ENCODE measurements around the gene SMPD3.

SMPD3 gene

DNA sequence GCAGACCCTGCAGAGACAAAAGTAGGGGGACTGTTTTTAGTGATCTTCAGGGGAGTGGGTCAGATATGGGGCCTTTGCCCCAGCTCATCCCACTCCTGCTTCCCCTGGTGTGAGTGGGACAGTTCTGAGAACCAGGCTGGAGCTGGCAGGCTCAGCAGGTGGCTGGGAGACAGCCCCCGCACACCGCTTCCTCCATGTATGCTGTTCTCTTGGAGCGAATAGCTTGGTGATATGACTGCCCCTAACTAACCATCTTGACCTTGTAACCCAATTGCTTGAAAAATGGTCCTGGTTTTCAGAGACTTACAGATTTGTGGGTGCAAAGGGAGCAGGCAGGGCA, 76.0 kb downstream of the SMPD3 start:
- DNase-seq (ENCODE audit: low read depth in 1 of 2, low spot score in 1 of 2) = no peak
- H3K27me3 ChIP-seq (ENCODE audit: insufficient read depth, poor library complexity, severe bottlenecking) = no peaks in the 10 kb centered on the region
- no peak overlapping the region for H3K4me3 ChIP-seq (replicated peaks; ENCODE audit: insufficient read depth, low read length)
- no peak overlapping the region for H3K27ac ChIP-seq (replicated peaks)
- TF ChIP-seq SPI1 (IDR thresholded peaks at IDR 0.05; ENCODE audit: borderline replicate concordance, low read depth) (no peak), REST (IDR thresholded peaks at IDR 0.05; ENCODE audit: insufficient replicate concordance, low read depth) (no peak), POLR2AphosphoS5 (IDR thresholded peaks at IDR 0.05; ENCODE audit: low read depth) (no peak), GABPA (IDR thresholded peaks at IDR 0.05; ENCODE audit: low read depth) (no peak)
- TF ChIP-seq, protein P1, sequence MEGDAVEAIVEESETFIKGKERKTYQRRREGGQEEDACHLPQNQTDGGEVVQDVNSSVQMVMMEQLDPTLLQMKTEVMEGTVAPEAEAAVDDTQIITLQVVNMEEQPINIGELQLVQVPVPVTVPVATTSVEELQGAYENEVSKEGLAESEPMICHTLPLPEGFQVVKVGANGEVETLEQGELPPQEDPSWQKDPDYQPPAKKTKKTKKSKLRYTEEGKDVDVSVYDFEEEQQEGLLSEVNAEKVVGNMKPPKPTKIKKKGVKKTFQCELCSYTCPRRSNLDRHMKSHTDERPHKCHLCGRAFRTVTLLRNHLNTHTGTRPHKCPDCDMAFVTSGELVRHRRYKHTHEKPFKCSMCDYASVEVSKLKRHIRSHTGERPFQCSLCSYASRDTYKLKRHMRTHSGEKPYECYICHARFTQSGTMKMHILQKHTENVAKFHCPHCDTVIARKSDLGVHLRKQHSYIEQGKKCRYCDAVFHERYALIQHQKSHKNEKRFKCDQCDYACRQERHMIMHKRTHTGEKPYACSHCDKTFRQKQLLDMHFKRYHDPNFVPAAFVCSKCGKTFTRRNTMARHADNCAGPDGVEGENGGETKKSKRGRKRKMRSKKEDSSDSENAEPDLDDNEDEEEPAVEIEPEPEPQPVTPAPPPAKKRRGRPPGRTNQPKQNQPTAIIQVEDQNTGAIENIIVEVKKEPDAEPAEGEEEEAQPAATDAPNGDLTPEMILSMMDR (IDR thresholded peaks at IDR 0.05; ENCODE audit: insufficient read depth, low read length) = no peak

DNA sequence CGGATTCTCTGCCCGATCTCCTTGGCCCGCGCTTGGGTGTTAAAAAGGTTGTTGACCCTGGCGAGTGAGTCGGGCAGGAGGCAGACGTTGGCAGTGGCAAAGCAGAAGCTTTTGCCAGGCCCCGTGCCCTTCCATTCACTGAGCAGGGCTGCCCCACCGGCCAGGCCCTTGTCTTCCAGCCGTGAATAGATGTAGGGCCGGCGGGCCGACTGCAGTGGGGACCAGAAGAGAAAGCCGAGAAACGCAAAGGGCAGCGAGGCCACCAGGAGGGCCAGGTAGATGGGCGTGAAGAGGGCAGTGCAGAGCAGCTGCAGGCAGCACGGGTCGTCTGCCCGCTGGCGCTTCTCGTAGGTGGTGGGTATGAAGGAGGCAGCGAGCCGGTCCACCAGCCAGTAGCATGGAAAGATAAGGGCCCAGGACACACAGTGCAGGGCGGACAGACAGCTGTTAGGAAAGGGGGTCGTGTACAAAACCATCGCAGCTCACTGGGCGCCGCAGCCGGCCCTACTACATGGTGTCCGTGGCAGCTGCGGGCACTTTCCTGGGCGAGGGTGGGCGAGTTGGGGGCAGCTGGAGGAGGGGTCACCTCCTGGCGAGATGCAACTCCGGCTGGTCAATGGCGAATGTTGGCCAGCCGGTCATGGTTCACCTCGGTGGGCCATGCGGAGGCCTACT, 76.5 kb downstream of the SMPD3 start:
- TF ChIP-seq SPI1 (IDR thresholded peaks at IDR 0.05; ENCODE audit: borderline replicate concordance, low read depth) = no peak
- TF ChIP-seq POLR2AphosphoS5 (IDR thresholded peaks at IDR 0.05; ENCODE audit: low read depth) = no peak
- TF ChIP-seq REST (IDR thresholded peaks at IDR 0.05; ENCODE audit: insufficient replicate concordance, low read depth) = no peak
- TF ChIP-seq GABPA (IDR thresholded peaks at IDR 0.05; ENCODE audit: low read depth) = no peak
- TF ChIP-seq, protein P1 (IDR thresholded peaks at IDR 0.05; ENCODE audit: insufficient read depth, low read length) = no peak
- Histone ChIP-seq H3K27ac (replicated peaks) (no peak overlapping the region), H3K4me3 (replicated peaks; ENCODE audit: insufficient read depth, low read length) (no peak overlapping the region), H3K27me3 (ENCODE audit: insufficient read depth, poor library complexity, severe bottlenecking) (no peaks in the 10 kb centered on the region)
- no peak for DNase-seq (ENCODE audit: low read depth in 1 of 2, low spot score in 1 of 2)

GRCh38 chr16:68371276-68371651, 77.0 kb downstream of the SMPD3 start:
- Histone ChIP-seq H3K27me3 (ENCODE audit: insufficient read depth, poor library complexity, severe bottlenecking) (no peaks in the 10 kb centered on the region), H3K4me3 (replicated peaks; ENCODE audit: insufficient read depth, low read length) (no peak overlapping the region), H3K27ac (replicated peaks) (no peak overlapping the region)
- TF ChIP-seq REST (IDR thresholded peaks at IDR 0.05; ENCODE audit: insufficient replicate concordance, low read depth) (no peak), POLR2AphosphoS5 (IDR thresholded peaks at IDR 0.05; ENCODE audit: low read depth) (no peak), SPI1 (IDR thresholded peaks at IDR 0.05; ENCODE audit: borderline replicate concordance, low read depth) (no peak), GABPA (IDR thresholded peaks at IDR 0.05; ENCODE audit: low read depth) (no peak)
- TF ChIP-seq, protein P1 (IDR thresholded peaks at IDR 0.05; ENCODE audit: insufficient read depth, low read length) = no peak
- no peak for DNase-seq (ENCODE audit: low read depth in 1 of 2, low spot score in 1 of 2)

All from HL-60 (cell line).